ENCODE measurements around the gene DUS1L. TPM values are rescaled to one million over a fixed set of nuclear protein-coding genes. Genes with fewer than 3 reads are reported as not detected.
A peak's percentile ranks its signal among the peaks of the same experiment; 100 is the strongest.

Gene DUS1L
- total RNA-seq, 6 experiments from 2014 or later = 61.8 to 115 (median 89.9) TPM

DNA sequence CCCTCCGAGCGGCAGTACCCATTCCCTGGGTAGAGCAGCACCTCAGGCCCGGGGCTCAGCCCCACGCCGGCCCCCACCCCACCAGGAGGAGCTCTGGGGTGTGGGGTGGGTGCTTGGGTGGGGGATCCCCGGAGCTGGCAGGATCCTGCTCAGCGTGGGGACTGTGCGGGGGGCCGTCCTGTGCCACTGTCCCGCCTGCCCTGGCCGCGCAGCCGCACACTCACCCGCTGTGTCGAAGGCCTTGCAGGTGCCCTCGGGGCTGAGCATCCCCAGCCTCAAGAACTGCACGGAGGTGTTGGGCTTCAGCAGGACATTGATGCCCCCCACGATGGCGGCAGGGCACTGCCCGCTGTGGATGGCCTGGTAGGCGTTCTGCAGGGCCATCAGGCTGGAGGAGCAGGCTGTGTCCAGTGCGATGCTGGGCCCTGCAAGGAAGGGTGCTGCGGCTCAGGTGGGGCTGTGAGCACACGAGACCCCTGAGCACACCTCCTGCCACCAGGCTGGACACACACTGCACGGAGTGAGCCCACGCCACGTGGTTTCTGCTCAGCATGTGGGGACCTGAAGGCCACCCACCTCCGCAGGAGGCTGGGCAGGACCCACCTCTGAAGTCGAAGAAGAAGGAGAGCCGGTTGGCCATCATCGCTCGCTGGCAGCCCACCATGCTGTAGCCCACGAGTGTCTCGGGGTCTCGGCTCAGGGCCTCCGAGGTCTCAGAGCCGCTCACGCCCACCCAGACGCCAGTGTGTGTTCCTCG, 27.6 kb upstream of the DUS1L start:
- H3K27ac ChIP-seq = peak overlapping the region in 1 of 3 donors; percentile 59
- intact Hi-C loops (cut with DNase I) = loop anchor here in 1 of 2 donors (10.0 kb wide), 1 partner anchor 58 kb away; the partner anchor contains the start of genes DCXR and RAC3

DNA sequence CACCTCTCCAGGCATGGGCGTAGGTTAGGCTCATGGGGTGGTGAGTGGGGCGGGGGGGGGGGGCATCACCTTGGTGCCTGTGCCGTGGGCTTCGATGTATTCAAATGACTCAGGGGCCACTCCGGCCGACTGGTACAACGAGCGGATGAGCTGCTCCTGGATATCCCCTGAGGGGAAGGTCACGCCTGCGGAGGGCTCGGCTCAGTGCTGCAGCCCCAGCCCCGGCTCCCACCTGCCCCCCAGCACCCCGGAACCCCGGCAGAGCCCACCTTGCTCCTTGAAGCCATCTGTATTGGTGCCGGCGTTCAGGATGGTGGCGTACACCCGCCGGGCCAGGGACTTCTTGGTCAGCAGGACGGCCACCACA, 27.0 kb upstream of the DUS1L start:
- TF ChIP-seq POLR2A (IDR thresholded peaks at IDR 0.05) (no peak), CTCF (IDR thresholded peaks at IDR 0.05) (no peak)
- H3K27me3 ChIP-seq = no peaks in the 10 kb centered on the region
- intact Hi-C loops (cut with DNase I) = loop anchor here in 1 of 2 donors (10.0 kb wide), 1 partner anchor 58 kb away; the partner anchor contains the start of genes DCXR and RAC3
- H3K27ac ChIP-seq = no peak overlapping the region
- DNase-seq = peak in 1 of 3 donors; percentile 44
- no CpG with 5 or more reads among the region's 20 CpGs for WGBS (ENCODE audit: insufficient coverage, low coverage, low lambda C conversion rate, missing lambda C conversion rate)
- no peak for ATAC-seq
- no peaks in the 10 kb centered on the region for H3K9me3 ChIP-seq
- H3K4me1 ChIP-seq = peaks cover 0 to 28% (median 10%) of the 10 kb centered on the region in 4 donors
- no peak overlapping the region for H3K4me3 ChIP-seq
- peaks cover 0 to 89% (median 46%) of the 10 kb centered on the region in 4 donors for H3K36me3 ChIP-seq

More for the DNA sequence above, 27.6 kb upstream of the DUS1L start:
- Histone ChIP-seq H3K36me3 (peaks cover 0 to 83% (median 43%) of the 10 kb centered on the region in 4 donors), H3K4me1 (peaks cover 0 to 28% (median 10%) of the 10 kb centered on the region in 4 donors), H3K9me3 (no peaks in the 10 kb centered on the region), H3K4me3 (no peak overlapping the region), H3K27me3 (no peaks in the 10 kb centered on the region)
- no peak for TF ChIP-seq POLR2A (IDR thresholded peaks at IDR 0.05)
- no peak for TF ChIP-seq CTCF (IDR thresholded peaks at IDR 0.05)
- peak in 1 of 3 donors; percentile 52 for DNase-seq
- ATAC-seq = no peak
- no CpG with 5 or more reads among the region's 40 CpGs for WGBS (ENCODE audit: insufficient coverage, low coverage, low lambda C conversion rate, missing lambda C conversion rate)

DNA sequence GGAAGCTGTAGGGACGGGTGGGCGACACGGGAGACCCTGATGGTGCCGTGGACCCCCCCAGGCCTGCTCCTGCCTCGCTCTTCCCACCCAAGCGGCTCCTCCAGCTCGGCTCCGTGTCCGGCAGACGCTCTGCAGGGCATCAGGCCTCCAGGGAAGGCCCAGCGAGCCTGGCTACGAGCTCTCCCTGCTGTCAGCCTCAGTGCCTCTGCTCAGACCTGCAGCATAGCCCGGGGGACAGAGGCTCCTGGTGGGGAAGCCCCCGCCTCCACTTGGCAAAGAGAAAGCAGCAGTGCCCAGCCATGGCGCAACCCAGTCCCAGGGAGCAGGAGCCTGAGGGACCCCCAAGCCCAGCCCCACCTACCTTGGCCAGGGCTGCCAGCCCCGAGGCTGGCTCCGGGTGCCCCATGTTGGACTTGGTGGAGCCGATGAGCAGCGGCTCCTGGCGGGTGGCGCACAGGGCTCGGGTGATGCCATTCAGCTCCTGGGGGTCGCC, 26.5 kb upstream of the DUS1L start:
- Histone ChIP-seq H3K4me3 (no peak overlapping the region), H3K27ac (no peak overlapping the region), H3K27me3 (no peaks in the 10 kb centered on the region), H3K36me3 (peaks cover 0 to 93% (median 49%) of the 10 kb centered on the region in 4 donors), H3K9me3 (no peaks in the 10 kb centered on the region), H3K4me1 (peaks cover 0 to 28% (median 10%) of the 10 kb centered on the region in 4 donors)
- TF ChIP-seq CTCF (IDR thresholded peaks at IDR 0.05) = no peak
- TF ChIP-seq POLR2A (IDR thresholded peaks at IDR 0.05) = no peak
- no CpG with 5 or more reads among the region's 23 CpGs for WGBS (ENCODE audit: insufficient coverage, low coverage, low lambda C conversion rate, missing lambda C conversion rate)
- intact Hi-C loops (cut with DNase I) = loop anchor here in 1 of 2 donors (10.0 kb wide), 1 partner anchor 57 kb away; the partner anchor contains the start of genes DCXR and RAC3
- DNase-seq (peak in 1 of 3 donors; percentile 51), ATAC-seq (no peak)

GRCh38 chr17:82091264-82092066, 25.9 kb upstream of the DUS1L start:
- peaks cover 0 to 100% (median 53%) of the 10 kb centered on the region in 4 donors for H3K36me3 ChIP-seq
- WGBS (ENCODE audit: insufficient coverage, low coverage, low lambda C conversion rate, missing lambda C conversion rate) = 85% methylated on average over 8 of the region's 37 CpGs
- no peak overlapping the region for H3K4me3 ChIP-seq
- H3K4me1 ChIP-seq = peaks cover 0 to 23% (median 10%) of the 10 kb centered on the region in 4 donors
- peak in 1 of 3 donors; percentile 53 for DNase-seq
- H3K9me3 ChIP-seq = no peaks in the 10 kb centered on the region
- no peaks in the 10 kb centered on the region for H3K27me3 ChIP-seq
- TF ChIP-seq POLR2A (IDR thresholded peaks at IDR 0.05) = no peak
- TF ChIP-seq CTCF (IDR thresholded peaks at IDR 0.05) = no peak
- intact Hi-C loops (cut with DNase I) = loop anchor here in 1 of 2 donors (10.0 kb wide), 1 partner anchor 57 kb away; the partner anchor contains the start of genes DCXR and RAC3
- no peak overlapping the region for H3K27ac ChIP-seq
- ATAC-seq = no peak
